OCI-LY3 (cell line): ENCODE results near the gene OPCML.

Experiments
- CTCF ChIP-seq: fragments of 200-600, 300-600 bp; sonication (generic); IDR thresholded peaks from 2 replicates; pipeline ENCODE4 v1.5.1; 2014; ENCODE audit warnings: antibody characterized with exemption, low read length, low read depth
- EZH2phosphoT487 ChIP-seq: fragments of 200-600 bp; shearing (Covaris generic); IDR thresholded peaks from 2 replicates; pipeline ENCODE4 v1.6.1; 2018; ENCODE audit warnings: antibody characterized with exemption, mixed run types, low read depth

- TF ChIP-seq CTCF = no peak
- no peak for TF ChIP-seq EZH2phosphoT487
These were observed 587.7 kb downstream of the OPCML start for GRCh38 chr11:132944569-132944944.
